ENCODE data around the gene SYTL1. TPM values are rescaled to one million over a fixed set of nuclear protein-coding genes. Genes with fewer than 3 reads are reported as not detected.

Gene SYTL1
- total and polyA plus RNA-seq, 12 donors = 0.22 to 10.9 (median 1.0) TPM; not detected in 2

DNA sequence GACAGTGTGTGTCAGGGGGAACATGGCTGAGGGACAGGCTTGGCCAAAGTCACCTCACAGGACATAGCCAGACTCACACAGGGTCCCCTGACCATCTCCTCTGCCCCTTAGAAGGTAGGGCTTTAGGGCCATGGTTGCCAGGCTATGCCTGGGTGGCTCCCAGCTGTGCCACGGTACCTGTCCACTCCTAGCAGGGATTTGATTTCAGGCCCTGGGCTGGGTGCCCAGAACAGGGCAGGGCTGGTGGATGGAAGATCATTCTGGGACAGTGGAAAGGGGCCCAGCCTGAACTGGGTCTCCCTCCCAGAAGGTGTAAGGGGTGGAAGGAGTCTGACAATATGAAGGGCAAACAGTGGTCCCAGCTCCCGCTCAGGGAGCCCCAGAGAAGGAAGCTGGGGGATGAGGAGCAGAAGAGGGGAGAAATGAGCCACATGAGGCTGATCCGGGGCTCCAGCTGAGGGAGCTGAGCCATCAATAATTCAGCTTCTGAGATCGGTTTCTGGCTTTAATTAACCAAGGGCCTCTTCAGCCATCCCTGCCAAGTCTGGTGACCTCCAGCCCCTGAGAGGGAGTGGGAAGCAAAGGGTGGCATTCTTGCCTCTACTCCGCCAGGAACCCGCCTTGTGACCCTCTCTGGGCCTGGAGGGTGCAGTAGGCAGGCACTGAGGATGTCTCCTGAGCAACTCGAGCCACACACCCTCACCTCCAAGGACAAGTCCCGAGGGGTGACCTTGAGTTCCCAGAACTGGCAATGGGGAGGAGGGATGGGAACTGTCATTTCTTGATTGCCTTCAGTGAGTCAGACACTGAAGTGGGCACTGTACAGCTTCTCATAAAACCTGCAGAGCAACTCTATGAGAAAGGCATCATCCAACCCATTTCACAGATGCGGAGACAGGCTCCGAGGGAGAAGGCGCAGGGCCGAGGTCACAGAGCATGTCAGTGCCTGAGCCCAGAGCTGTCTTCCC is 39.2 kb downstream of the SYTL1 start:
- Histone ChIP-seq H3K9me3 (replicated peaks in 1 of 3) (no peaks in the 10 kb centered on the region), H3K27ac (peak overlapping the region in 2 of 5 donors; percentile 5 to 27), H3K36me3 (replicated peaks in 1 of 2) (no peaks in the 10 kb centered on the region), H3K4me3 (no peak overlapping the region), H3K27me3 (no peaks in the 10 kb centered on the region), H3K4me1 (replicated peaks in 1 of 2) (peaks cover 10% of the 10 kb centered on the region in 2 donors)
- TF ChIP-seq, protein P1, sequence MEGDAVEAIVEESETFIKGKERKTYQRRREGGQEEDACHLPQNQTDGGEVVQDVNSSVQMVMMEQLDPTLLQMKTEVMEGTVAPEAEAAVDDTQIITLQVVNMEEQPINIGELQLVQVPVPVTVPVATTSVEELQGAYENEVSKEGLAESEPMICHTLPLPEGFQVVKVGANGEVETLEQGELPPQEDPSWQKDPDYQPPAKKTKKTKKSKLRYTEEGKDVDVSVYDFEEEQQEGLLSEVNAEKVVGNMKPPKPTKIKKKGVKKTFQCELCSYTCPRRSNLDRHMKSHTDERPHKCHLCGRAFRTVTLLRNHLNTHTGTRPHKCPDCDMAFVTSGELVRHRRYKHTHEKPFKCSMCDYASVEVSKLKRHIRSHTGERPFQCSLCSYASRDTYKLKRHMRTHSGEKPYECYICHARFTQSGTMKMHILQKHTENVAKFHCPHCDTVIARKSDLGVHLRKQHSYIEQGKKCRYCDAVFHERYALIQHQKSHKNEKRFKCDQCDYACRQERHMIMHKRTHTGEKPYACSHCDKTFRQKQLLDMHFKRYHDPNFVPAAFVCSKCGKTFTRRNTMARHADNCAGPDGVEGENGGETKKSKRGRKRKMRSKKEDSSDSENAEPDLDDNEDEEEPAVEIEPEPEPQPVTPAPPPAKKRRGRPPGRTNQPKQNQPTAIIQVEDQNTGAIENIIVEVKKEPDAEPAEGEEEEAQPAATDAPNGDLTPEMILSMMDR (IDR thresholded peaks at IDR 0.05) = no peak
- TF ChIP-seq POLR2A (IDR thresholded peaks at IDR 0.05) = no peak
- intact Hi-C loops (cut with DNase I) = no loop called here
- 42 to 53% (median 48%) methylated on average over 4 to 12 of the region's 12 CpGs for WGBS, 4 donors
- DNase-seq = peak in 2 of 7 donors; percentile 30 to 57

DNA sequence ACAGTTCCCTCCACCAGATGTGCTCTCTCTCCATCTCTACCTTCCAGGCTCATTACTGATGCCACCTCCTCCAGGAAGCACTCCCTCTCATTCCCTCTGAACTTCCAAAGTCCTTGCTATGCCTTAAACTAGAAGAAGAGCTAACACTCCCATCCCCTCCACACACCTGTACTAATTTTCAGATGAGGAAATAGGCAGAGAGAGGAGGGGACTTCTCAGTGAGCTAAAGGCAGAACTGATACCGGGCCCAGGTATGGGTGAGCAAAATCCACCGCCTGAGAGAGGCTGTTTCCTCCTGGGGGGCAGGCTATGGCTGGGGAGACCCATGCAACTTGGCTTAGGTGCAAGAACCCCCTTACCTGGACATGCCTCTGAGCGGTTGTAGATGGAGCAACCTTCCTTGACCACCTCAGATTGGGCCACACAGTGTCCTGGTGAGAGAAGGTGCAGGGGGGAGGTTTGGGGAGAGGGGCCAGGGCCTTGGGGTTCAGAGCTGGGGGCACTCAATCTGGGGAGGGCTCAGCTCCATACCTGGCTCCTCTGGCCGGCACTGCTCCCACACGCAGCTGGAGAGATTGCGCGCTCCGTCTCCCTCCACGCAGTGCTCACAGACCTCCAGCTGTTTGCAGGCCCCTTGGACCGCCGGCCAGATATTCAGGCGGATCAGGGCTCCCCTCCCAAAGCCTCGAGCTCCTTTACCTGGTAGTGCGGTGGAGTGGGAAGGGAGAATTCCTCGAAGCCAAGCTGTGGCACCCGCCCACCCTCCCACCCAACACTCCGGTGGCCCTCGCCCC is 40.3 kb downstream of the SYTL1 start:
- intact Hi-C loops (cut with DNase I) = no loop called here
- TF ChIP-seq POLR2A (IDR thresholded peaks at IDR 0.05) = no peak
- TF ChIP-seq, protein P1 (IDR thresholded peaks at IDR 0.05) = no peak

DNA sequence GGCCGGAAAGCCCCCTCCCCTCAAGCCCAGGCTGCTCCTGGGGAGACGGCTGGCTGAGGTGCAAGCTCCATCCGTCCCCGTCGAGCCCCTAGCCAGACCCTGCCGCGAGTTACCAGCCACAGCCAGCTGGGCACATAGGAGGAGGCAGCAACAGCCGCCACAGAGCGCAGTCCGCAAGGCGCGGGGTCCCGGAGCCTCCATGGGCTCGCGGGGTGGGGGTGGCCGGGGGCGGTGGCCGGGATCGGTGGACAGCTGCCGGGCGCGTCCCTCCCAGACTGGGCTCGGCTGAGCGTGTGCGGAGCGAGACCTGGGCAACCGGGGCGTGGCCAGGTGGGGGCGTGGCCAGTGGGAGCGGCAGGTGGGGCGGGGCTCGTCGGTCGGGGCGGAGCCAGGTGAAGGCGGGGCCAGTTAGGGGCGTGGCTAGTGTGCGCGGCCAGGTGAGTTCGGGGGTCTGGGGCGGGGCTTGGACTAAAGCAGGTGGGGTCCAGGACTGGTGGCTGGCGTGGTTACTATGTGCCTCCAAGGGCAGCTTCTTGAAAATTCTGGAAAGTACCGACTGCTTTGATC is 41.3 kb downstream of the SYTL1 start, which contains the start of gene CD164L2:
Gene CD164L2, minus strand, starts transcription at position 295 of the 567 bp plus-strand sequence. Its CDS starts 94 bp downstream, at position 201.
- DNase-seq = no peak
- H3K27me3 ChIP-seq = no peaks in the 10 kb centered on the region
- peaks cover 10% of the 10 kb centered on the region in 2 donors for H3K4me1 ChIP-seq (replicated peaks in 1 of 2)
- no peak for TF ChIP-seq POLR2A (IDR thresholded peaks at IDR 0.05)
- TF ChIP-seq, protein P1 (IDR thresholded peaks at IDR 0.05) = no peak
- intact Hi-C loops (cut with DNase I) = no loop called here
- no peak within 1 kb of the TSS for H3K27ac ChIP-seq
- no peaks in the 10 kb centered on the region for H3K36me3 ChIP-seq (replicated peaks in 1 of 2)
- no peak within 1 kb of the TSS for H3K4me3 ChIP-seq
- WGBS, 4 donors = 17 to 67% (median 23%) methylated on average over 4 to 43 of the region's 43 CpGs
- H3K9me3 ChIP-seq (replicated peaks in 1 of 3) = no peaks in the 10 kb centered on the region

More for the DNA sequence above, 40.3 kb downstream of the SYTL1 start:
- no peak for DNase-seq
- Histone ChIP-seq H3K27ac (no peak overlapping the region), H3K4me3 (no peak overlapping the region), H3K36me3 (replicated peaks in 1 of 2) (no peaks in the 10 kb centered on the region), H3K27me3 (no peaks in the 10 kb centered on the region), H3K4me1 (replicated peaks in 1 of 2) (peaks cover 10% of the 10 kb centered on the region in 2 donors), H3K9me3 (replicated peaks in 1 of 3) (no peaks in the 10 kb centered on the region)
- 71 to 84% (median 79%) methylated on average over 7 to 18 of the region's 18 CpGs for WGBS, 4 donors

Data from adrenal gland (tissue), 12 donors.